Measurements from ENCODE around the gene PCDHA5. TPM values are rescaled to one million over a fixed set of nuclear protein-coding genes. Genes with fewer than 3 reads are reported as not detected.
"Not testable (repeated sequence)": the region's sequence is repeated elsewhere in the genome, so short reads cannot be mapped to it uniquely, and the experiment has no call there.

Gene PCDHA5
- total RNA-seq, 2 experiments from 2014 or later = not detected

GRCh38 chr5:140785905-140786686, 35.3 kb upstream of the PCDHA5 start, which contains the start of gene PCDHA1:
Gene PCDHA1 (plus strand): TSS chr5:140786140.
- intact Hi-C loops (cut with micrococcal nuclease; ENCODE audit: unreplicated experiment) = no loop called here
- no TSS peak for BruUV-seq (replicated peaks)
- POLR2A ChIA-PET = no interaction called here

GRCh38 chr5:140787422-140787821, 34.0 kb upstream of the PCDHA5 start:
- intact Hi-C loops (cut with micrococcal nuclease; ENCODE audit: unreplicated experiment); POLR2A ChIA-PET; H3K9me2 ChIP-seq (ENCODE audit: insufficient read depth, low read length); H4K20me1 ChIP-seq (ENCODE audit: insufficient read depth, low read length); H2AFZ ChIP-seq (ENCODE audit: low read length); H3K79me2 ChIP-seq (ENCODE audit: insufficient read depth, low read depth, low read length); H3K4me2 ChIP-seq (ENCODE audit: low read length); DNase-seq (ENCODE audit: low spot score); H3K27ac ChIP-seq (ENCODE audit: low read depth, low read length, poor library complexity, severe bottlenecking); CTCF ChIA-PET (ENCODE audit: unreplicated experiment); H3K4me3 ChIP-seq (ENCODE audit: low read depth, low read length, poor library complexity, severe bottlenecking); H3K4me1 ChIP-seq (ENCODE audit: insufficient read depth, low read length, poor library complexity, severe bottlenecking); H3K36me3 ChIP-seq (ENCODE audit: insufficient read depth, low read length); BruUV-seq (replicated peaks); H3K9me3 ChIP-seq (ENCODE audit: low read length): not testable (repeated sequence)

More at GRCh38 chr5:140785905-140786686, 35.3 kb upstream of the PCDHA5 start, which contains the start of gene PCDHA1:
- peak; percentile 79 for TF ChIP-seq CTCF (conservative IDR thresholded peaks at IDR 0.05; ENCODE audit: low read length)
- no peak for TF ChIP-seq EZH2phosphoT487 (IDR thresholded peaks at IDR 0.05; ENCODE audit: borderline replicate concordance, low read depth, low read length)
- Histone ChIP-seq H3K4me1 (ENCODE audit: insufficient read depth, low read length, poor library complexity, severe bottlenecking) (no peaks in the 10 kb centered on the region), H4K20me1 (ENCODE audit: insufficient read depth, low read length) (no peaks in the 10 kb centered on the region), H3K27ac (ENCODE audit: low read depth, low read length, poor library complexity, severe bottlenecking) (no peak within 1 kb of the TSS), H2AFZ (ENCODE audit: low read length) (no peak within 1 kb of the TSS), H3K4me3 (ENCODE audit: low read depth, low read length, poor library complexity, severe bottlenecking) (no peak within 1 kb of the TSS), H3K79me2 (ENCODE audit: insufficient read depth, low read depth, low read length) (no peaks in the 10 kb centered on the region), H3K9me3 (ENCODE audit: low read length) (0 out of 2 replicates have a peak, but pooled peaks cover 5% of the 10 kb centered on the region), H3K9me2 (ENCODE audit: insufficient read depth, low read length) (no peaks in the 10 kb centered on the region), H3K36me3 (ENCODE audit: insufficient read depth, low read length) (no peaks in the 10 kb centered on the region), H3K4me2 (ENCODE audit: low read length) (no peak within 1 kb of the TSS)
- peak; percentile 13 for DNase-seq (ENCODE audit: low spot score)
- CTCF ChIA-PET (ENCODE audit: unreplicated experiment) = no interaction called here

DNA sequence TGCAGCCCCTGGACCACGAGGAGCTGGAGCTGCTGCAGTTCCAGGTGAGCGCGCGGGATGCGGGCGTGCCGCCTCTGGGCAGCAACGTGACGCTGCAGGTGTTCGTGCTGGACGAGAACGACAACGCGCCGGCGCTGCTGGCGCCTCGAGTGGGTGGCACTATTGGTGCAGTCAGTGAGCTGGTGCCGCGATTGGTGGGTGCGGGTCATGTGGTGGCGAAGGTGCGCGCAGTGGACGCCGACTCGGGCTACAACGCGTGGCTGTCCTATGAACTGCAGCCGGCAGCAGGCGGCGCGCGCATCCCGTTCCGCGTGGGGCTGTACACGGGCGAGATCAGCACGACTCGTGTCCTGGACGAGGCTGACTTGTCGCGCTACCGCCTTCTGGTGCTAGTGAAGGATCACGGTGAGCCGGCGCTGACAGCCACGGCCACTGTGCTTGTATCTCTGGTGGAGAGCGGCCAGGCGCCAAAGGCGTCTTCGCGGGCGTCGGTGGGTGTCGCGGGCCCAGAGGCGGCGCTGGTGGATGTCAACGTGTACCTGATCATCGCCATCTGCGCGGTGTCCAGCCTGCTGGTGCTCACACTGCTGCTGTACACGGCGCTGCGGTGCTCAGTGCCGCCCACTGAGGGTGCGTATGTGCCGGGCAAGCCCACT, 33.4 kb upstream of the PCDHA5 start:
- H3K4me1 ChIP-seq (ENCODE audit: insufficient read depth, low read length, poor library complexity, severe bottlenecking); DNase-seq (ENCODE audit: low spot score); H3K9me2 ChIP-seq (ENCODE audit: insufficient read depth, low read length); H3K9me3 ChIP-seq (ENCODE audit: low read length); H3K4me3 ChIP-seq (ENCODE audit: low read depth, low read length, poor library complexity, severe bottlenecking); H4K20me1 ChIP-seq (ENCODE audit: insufficient read depth, low read length); H3K36me3 ChIP-seq (ENCODE audit: insufficient read depth, low read length); CTCF ChIA-PET (ENCODE audit: unreplicated experiment); POLR2A ChIA-PET; BruUV-seq (replicated peaks); intact Hi-C loops (cut with micrococcal nuclease; ENCODE audit: unreplicated experiment); H2AFZ ChIP-seq (ENCODE audit: low read length); H3K27ac ChIP-seq (ENCODE audit: low read depth, low read length, poor library complexity, severe bottlenecking); H3K79me2 ChIP-seq (ENCODE audit: insufficient read depth, low read depth, low read length); H3K4me2 ChIP-seq (ENCODE audit: low read length): not testable (repeated sequence)

Data from OCI-LY7 (cell line).